ENCODE results near the gene PAGE2. TPM values are rescaled to one million over a fixed set of nuclear protein-coding genes. Genes with fewer than 3 reads are reported as not detected.
"Not testable (repeated sequence)": the region's sequence is repeated elsewhere in the genome, so short reads cannot be mapped to it uniquely, and the experiment has no call there.

PAGE2 gene
- total and polyA plus RNA-seq, 2 experiments from 2014 or later, result not detected

- not testable (repeated sequence) for H3K27ac ChIP-seq (ENCODE audit: low read depth); H3K4me2 ChIP-seq; H3K36me3 ChIP-seq (ENCODE audit: insufficient read depth); H3K27me3 ChIP-seq (ENCODE audit: insufficient read depth); H2AFZ ChIP-seq; H3K79me2 ChIP-seq (replicated peaks; ENCODE audit: insufficient read depth); H3K9me3 Mint-ChIP-seq; H3K27me3 Mint-ChIP-seq (ENCODE audit: insufficient read depth, low read depth, poor library complexity); H3K4me3 ChIP-seq; H3K27ac Mint-ChIP-seq; H3K4me1 ChIP-seq (ENCODE audit: insufficient read depth); DNase-seq (ENCODE audit: low spot score); H3K36me3 Mint-ChIP-seq (ENCODE audit: low read depth); H3K9me2 ChIP-seq (ENCODE audit: insufficient read depth); H4K20me1 ChIP-seq (replicated peaks; ENCODE audit: insufficient read depth); ATAC-seq; H3K4me1 Mint-ChIP-seq; H3F3A ChIP-seq (replicated peaks; ENCODE audit: low read depth); H3K4me3 Mint-ChIP-seq
Observed at GRCh38 chrX:55116589-55116988, 27.8 kb downstream of the PAGE2 start.

DNA sequence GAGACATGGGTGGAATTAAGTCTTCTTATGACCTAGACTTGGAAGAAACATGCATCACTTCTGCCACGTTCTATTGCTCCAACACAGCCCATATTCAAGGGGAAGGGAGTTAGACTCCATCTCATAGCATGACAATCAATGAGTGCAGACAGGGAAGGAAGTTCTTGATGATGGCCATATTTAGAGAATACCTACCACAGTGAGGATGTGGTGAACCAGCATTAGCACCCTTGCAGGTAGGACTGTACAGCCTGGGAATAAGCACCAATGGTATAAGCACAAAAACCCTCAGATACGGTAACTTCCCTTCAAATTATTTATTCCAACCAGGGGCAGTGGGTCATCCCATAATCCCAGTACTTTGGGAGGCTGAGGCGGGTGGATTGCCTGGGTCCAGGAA, 29.8 kb downstream of the PAGE2 start:
- Histone ChIP-seq H3K4me3 (no peak overlapping the region), H3K9me2 (ENCODE audit: insufficient read depth) (no peaks in the 10 kb centered on the region), H3K27ac (ENCODE audit: low read depth) (no peak overlapping the region), H3K4me2 (no peak overlapping the region), H3K4me1 (ENCODE audit: insufficient read depth) (no peaks in the 10 kb centered on the region), H3K79me2 (replicated peaks; ENCODE audit: insufficient read depth) (no peaks in the 10 kb centered on the region), H3K27me3 (ENCODE audit: insufficient read depth) (no peaks in the 10 kb centered on the region), H4K20me1 (replicated peaks; ENCODE audit: insufficient read depth) (no peaks in the 10 kb centered on the region), H3K36me3 (ENCODE audit: insufficient read depth) (no peaks in the 10 kb centered on the region), H3F3A (replicated peaks; ENCODE audit: low read depth) (no peaks in the 10 kb centered on the region), H2AFZ (no peak overlapping the region)
- Mint-ChIP-seq H3K4me3 (no peak overlapping the region), H3K9me3 (no peaks in the 10 kb centered on the region), H3K27ac (no peak overlapping the region), H3K4me1 (no peaks in the 10 kb centered on the region), H3K27me3 (ENCODE audit: insufficient read depth, low read depth, poor library complexity) (no peaks in the 10 kb centered on the region), H3K36me3 (ENCODE audit: low read depth) (no peaks in the 10 kb centered on the region)
- no peak for ATAC-seq
- no peak for DNase-seq (ENCODE audit: low spot score)
- TF ChIP-seq CTCF (conservative IDR thresholded peaks at IDR 0.05; ENCODE audit: low read depth in 2 of 2), result no peak
- TF ChIP-seq ZNF331 (CRISPR knock-in tag; IDR thresholded peaks at IDR 0.05; ENCODE audit: low read depth), result no peak
- no peak for TF ChIP-seq EZH2 (IDR thresholded peaks at IDR 0.05; ENCODE audit: low read depth, unreplicated experiment)
- no peak for TF ChIP-seq ZNF114 (CRISPR knock-in tag; IDR thresholded peaks at IDR 0.05)
- no peak for TF ChIP-seq NANOG (IDR thresholded peaks at IDR 0.05; ENCODE audit: borderline replicate concordance)
- no peak for TF ChIP-seq JUNB (IDR thresholded peaks at IDR 0.05; ENCODE audit: unreplicated experiment)
- TF ChIP-seq EZH2phosphoT487 (IDR thresholded peaks at IDR 0.05; ENCODE audit: unreplicated experiment), result no peak

- H3K9me3 Mint-ChIP-seq, result no peaks in the 10 kb centered on the region
- TF ChIP-seq JUNB (IDR thresholded peaks at IDR 0.05; ENCODE audit: unreplicated experiment) (no peak), NANOG (IDR thresholded peaks at IDR 0.05; ENCODE audit: borderline replicate concordance) (no peak), ETS1 (IDR thresholded peaks at IDR 0.05) (no peak)
- Histone ChIP-seq H3K27me3 (ENCODE audit: insufficient read depth) (no peaks in the 10 kb centered on the region), H3K4me3 (no peak overlapping the region), H3K9me2 (ENCODE audit: insufficient read depth) (no peaks in the 10 kb centered on the region), H3K79me2 (replicated peaks; ENCODE audit: insufficient read depth) (no peaks in the 10 kb centered on the region), H3K27ac (ENCODE audit: low read depth) (no peak overlapping the region), H2AFZ (no peak overlapping the region), H3F3A (replicated peaks; ENCODE audit: low read depth) (no peaks in the 10 kb centered on the region), H3K4me2 (no peak overlapping the region), H4K20me1 (replicated peaks; ENCODE audit: insufficient read depth) (no peaks in the 10 kb centered on the region), H3K4me1 (ENCODE audit: insufficient read depth) (no peaks in the 10 kb centered on the region), H3K36me3 (ENCODE audit: insufficient read depth) (no peaks in the 10 kb centered on the region)
- no peaks in the 10 kb centered on the region for H3K36me3 Mint-ChIP-seq (ENCODE audit: low read depth)
- H3K4me1 Mint-ChIP-seq, result no peaks in the 10 kb centered on the region
- H3K27me3 Mint-ChIP-seq (ENCODE audit: insufficient read depth, low read depth, poor library complexity), result no peaks in the 10 kb centered on the region
- DNase-seq (ENCODE audit: low spot score) (no peak), ATAC-seq (no peak)
- no peak overlapping the region for H3K4me3 Mint-ChIP-seq
- no peak overlapping the region for H3K27ac Mint-ChIP-seq
Observed at GRCh38 chrX:55119271-55119670, 30.5 kb downstream of the PAGE2 start.
